GM12892 (cell line): ENCODE data around the gene SERP2.

Experiments
- POLR2A ChIP-seq: IDR thresholded peaks from 2 replicates; pipeline ENCODE4 v1.6.1; 2011; ENCODE audit warnings: low read depth, low read length, control low read depth
- POLR2AphosphoS5 ChIP-seq: IDR thresholded peaks from 2 replicates; pipeline ENCODE4 v1.6.1; 2011; ENCODE audit warnings: low read depth, low read length, control low read depth
- TAF1 ChIP-seq: IDR thresholded peaks from 2 replicates; pipeline ENCODE4 v1.6.1; 2011; ENCODE audit warnings: low read depth, mild to moderate bottlenecking, control low read depth, low read length, borderline replicate concordance

DNA sequence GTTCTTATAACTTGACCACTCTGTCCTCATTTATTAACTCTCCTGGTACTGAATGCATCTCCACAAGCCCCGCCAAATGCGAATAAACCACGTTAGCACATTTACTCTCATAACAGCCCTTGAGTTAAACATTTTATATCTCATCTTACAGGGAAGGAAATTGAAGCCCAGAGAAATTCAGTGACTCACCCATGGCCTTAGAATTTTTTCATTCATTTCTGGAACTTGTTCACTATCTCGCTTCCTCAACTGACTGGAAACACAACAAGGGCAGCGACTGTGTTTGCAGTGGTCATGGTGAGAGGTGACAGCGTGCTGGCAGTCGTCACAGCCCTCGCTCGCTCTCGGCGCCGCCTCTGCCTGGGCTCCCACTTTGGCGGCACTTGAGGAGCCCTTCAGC, 39.5 kb downstream of the SERP2 start:
- TF ChIP-seq POLR2AphosphoS5 (no peak), POLR2A (no peak), TAF1 (no peak)
